Erythroblast (primary cell): ENCODE data around the gene UBR1.
"Not testable (repeated sequence)": the region's sequence is repeated elsewhere in the genome, so short reads cannot be mapped to it uniquely, and the experiment has no call there.

Experiments used
- DNase-seq, 2 experiments: peaks; one replicate each; lab custom pipeline; 2025; lab: John Stamatoyannopoulos, UW
- GATA1 ChIP-seq: IDR thresholded peaks from 2 replicates; pipeline ENCODE4 v1.6.1; 2011; ENCODE audit warnings: low read depth, mild to moderate bottlenecking, control low read depth, low read length, moderate library complexity
- POLR2A ChIP-seq: IDR thresholded peaks from 2 replicates; pipeline ENCODE4 v1.6.1; 2011; ENCODE audit warnings: mild to moderate bottlenecking, low read length

Gene UBR1

DNA sequence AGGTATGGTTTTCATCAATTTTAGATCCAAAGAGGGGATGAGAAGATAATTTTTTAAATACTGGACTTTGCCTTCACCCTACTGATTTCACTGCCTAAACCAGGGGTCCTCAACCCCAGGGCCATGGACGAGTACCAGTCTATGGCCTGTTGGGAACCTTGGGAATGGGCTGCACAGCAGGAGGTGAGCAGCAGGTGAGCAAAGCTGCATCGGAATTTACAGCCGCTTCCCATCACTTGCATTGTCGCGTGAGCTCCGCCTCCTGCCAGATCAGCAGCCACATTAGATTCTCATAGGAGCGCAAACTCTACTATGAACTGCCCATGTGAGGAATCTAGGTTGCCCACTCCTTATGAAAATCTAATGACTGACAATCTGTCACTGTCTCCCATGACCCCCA lies 109.0 kb downstream of the UBR1 start:
- TF ChIP-seq POLR2A, result no peak
- TF ChIP-seq GATA1, result no peak

DNA sequence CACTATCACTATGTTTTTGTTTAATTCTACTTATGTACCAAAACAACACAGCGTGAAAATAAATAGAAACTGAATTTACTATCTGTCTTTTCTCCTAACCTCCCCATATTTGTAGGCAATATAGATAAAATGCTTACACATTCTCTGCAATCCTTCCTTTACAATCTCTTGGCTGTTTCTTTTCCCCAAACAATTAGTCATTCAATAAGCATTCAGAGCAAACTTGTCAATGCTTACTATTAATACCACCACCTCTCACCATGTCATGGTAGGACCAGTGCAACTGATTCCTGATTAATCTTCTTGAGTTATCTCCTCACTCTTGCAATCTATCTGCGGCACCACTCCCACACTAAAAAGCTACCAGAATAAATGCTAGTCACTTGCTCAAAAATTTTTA lies 111.3 kb downstream of the UBR1 start:
- no peak for DNase-seq
- no peak for TF ChIP-seq GATA1
- TF ChIP-seq POLR2A, result no peak

More for the DNA sequence above, 109.0 kb downstream of the UBR1 start:
- no peak for DNase-seq

DNA sequence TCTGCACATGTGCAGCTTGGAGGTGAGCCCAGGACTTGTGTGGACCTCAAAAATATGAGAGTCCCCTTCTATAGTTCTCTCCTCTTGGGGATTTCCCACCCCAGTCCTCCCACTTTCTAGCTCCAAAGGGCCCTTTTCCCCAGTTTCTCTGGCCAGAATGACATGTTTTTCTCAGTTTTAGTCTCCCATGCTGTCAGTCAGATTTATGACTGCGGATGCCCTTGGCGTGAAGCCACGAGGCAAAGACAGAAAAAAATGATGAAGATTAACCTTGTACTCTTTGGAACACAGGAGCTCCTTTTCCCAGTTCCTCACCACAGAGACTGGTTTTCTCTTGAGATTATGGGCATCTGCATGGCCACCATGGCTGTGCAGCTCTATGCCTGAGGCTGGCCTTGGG lies 113.2 kb downstream of the UBR1 start:
- no peak for TF ChIP-seq POLR2A
- TF ChIP-seq GATA1, result no peak
- DNase-seq, result no peak

DNA sequence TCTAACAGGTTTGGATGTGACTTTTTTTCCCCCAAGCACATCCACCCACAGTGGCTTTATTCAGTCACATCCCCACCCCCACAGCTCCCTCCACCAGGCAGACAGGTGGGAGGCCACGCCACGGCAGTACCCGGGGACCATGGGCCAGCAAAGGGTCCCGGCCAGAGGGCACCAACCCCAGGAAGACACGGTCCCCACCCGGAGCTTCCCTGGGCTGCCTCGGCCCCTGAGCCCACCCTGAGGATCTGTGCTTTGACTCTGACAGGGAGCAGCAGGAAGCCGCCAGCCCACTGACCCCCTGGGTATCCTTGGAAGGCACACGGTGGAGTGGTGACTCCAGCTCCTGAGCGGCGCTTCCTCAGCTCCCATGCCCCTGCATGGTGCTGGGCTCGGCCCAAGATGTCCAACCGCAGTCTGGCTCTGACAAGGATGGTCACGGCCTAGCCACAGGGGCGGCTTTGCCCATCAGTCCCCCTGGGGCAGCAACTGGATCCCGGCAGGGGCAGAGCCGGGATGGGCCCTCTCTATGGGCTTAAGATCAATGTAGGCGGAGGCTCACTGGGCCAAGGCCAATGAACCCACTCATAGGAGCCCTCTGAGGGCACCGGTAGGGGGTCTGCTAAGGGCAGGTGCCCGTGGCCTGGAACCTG lies 119.0 kb downstream of the UBR1 start:
- TF ChIP-seq POLR2A (no peak), GATA1 (no peak)
- no peak for DNase-seq

DNA sequence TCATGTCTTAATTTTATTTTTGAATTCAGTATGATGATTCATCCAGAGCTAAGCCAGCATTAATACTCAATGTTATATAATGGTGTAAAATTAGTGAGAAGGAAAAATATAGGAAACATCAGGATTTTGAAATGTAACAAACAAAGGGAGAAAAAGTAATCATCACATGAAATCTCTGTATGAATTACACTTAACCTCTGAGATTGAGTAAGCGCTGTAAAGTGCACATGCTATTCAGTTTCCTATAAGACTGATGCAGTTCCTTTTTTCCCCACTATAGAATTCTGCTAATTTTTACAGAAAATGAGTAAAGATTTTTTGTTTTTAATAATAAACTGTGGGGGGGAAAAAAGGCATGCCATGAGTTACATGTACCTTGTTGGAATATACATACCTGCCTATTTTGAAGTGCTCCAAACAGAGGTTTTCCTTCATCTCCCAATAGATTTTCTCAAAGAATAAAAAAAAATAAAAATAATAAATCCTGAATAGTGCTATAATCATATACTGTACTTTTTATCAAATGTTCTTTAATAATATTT lies 121.3 kb downstream of the UBR1 start:
- no peak for DNase-seq
- TF ChIP-seq GATA1 (no peak), POLR2A (no peak)

DNA sequence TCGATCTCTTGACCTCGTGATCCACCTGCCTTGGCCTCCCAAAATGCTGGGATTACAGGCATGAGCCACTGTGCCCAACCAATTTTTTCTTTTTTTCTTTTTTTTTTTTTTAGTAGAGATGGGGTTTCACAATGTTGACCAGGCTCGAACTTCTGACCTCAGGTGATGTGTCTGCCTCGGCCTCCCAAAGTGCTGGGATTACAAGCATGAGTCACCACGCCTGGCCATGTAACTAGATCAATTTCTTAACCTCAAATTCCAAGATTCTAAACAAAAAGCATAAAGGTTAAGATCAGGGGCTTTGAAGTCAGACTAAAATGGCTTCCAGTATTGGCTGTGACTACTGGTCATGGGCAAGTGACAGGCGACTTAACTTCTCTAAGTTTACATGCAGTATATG lies 126.7 kb downstream of the UBR1 start:
- not testable (repeated sequence) for DNase-seq

DNA sequence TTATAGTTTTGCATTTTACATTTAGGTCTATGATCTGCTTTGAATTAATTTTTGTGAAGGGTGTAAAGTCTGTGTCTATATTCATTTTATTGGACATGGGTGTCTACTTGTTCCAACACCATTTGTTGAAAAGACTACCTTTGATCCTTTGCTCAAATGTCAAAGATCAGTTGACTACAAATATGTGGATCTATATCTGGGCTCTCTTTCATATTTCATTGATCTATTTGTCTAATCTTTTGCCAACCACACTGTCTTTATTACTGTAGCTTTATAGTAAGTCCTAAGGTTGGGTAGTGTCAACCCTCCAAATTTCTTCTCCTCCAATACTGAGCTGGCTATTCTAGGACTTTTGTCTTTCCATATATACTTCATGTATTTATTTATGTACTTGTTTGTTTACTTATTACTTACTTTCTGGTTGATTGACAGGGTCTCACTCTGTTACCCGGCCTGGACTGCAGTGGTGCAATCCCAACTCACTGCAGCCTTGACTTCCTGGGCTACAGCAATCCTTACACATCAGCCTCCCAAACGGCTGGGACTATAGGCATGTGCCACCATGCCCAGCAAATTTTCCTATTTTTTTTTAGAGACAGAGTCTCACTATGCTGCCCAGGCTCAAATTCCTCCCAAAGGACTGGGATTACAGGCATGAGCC lies 131.5 kb downstream of the UBR1 start:
- TF ChIP-seq GATA1, result no peak
- TF ChIP-seq POLR2A, result no peak
- no peak for DNase-seq

DNA sequence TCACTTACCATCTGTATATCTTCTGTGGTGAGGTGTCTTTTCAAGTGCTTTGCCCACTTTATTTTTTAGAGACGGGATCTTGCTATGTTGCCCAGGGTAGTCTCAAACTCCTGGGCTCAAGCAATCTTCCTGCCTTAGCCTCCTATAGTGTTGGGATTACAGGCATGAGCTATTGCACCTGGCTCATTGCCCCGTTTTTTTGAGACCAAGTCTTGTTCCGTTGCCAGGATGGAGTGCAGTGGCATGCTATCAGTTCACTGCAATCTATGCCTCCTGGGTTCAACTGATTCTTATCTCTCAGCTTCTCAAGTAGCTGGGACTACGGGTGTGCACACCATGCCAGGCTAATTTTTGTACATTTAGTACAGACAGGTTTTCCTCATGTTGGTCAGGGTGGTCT lies 132.7 kb downstream of the UBR1 start:
- no peak for DNase-seq
- TF ChIP-seq POLR2A, result no peak
- no peak for TF ChIP-seq GATA1

DNA sequence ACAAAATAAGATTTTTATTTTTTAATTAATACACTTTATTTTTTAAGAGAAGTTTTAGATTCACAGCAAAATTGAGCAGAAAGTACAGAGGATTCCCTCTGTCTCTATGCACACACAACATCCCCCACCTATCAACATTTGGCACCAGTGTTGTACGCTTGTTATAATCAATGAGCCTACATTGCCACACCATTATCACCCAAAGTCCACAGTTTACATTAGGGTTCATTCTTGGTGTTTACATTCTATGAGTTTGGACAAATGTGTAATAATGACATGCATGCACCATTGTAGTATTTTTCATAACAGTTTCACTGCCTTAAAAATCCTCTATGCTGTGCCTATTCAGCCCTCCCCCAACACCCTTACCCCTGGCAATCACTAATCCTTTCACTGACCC lies 134.0 kb downstream of the UBR1 start:
- TF ChIP-seq GATA1, result no peak
- TF ChIP-seq POLR2A, result no peak
- no peak for DNase-seq

DNA sequence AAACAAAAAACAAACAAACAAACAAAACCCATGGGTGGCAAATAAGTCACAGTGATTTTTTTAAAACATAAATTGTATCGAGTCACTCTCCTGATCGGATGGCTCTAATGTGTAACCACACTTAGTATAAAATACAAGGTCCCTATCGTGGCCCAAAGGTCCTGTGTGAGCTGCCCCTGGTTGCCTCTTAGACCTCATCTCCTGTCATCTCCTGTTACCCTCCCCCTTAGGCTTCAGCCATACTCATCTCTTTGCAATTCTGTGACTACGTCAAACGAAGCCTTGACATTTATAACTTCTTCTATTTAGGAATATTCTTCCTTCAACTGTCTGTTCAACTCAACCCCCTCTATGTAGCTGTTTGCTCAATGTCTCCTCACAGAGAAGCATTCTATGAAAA lies 141.4 kb downstream of the UBR1 start:
- TF ChIP-seq GATA1 (no peak), POLR2A (no peak)
- no peak for DNase-seq

DNA sequence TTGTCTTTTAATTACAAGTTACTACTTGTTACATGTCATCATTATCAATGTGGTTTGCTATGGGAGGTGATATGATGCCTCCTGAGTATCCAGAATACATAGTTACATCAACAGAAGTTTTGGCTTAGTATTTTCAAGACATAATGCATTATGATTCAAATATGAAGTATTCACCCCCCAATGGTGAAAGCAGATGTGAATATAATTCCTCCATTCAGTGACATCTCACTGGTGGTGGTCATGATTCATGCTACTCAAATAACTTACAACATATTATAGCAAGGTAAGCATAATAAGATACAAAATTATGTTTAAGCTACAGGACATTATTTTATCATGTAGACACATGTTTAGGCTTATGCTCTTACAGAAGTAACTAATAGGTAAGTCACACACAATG lies 150.3 kb downstream of the UBR1 start:
- no peak for TF ChIP-seq POLR2A
- no peak for TF ChIP-seq GATA1
- no peak for DNase-seq

DNA sequence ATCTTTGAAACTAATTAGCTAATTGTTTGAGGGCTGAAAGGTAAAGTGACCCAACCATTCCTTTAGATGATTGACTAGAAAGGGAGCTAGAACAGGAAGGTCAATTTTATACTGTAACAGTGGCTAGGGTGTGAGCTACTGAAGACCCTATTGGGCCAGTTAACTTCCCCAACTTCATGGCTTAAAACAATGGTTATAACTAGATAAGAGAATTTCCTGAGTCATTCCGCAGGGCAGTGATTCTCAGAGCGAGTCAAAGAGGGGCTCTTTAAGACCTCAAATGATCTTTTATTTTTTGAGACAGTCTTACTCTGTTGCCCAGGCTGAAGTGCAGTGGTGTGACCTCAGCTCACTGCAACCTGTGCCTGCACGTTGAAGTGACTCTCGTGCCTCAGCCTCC lies 151.5 kb downstream of the UBR1 start:
- no peak for TF ChIP-seq GATA1
- no peak for TF ChIP-seq POLR2A
- no peak for DNase-seq

DNA sequence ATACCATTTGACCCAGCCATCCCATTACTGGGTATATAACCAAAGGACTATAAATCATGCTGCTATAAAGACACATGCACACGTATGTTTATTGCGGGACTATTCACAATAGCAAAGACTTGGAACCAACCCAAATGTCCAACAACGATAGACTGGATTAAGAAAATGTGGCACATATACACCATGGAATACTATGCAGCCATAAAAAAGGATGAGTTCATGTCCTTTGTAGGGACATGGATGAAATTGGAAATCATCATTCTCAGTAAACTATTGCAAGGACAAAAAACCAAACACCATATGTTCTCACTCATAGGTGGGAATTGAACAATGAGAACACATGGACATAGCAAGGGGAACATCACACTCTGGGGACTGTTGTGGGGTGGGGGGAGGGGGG lies 156.9 kb downstream of the UBR1 start:
- DNase-seq, result not testable (repeated sequence)

DNA sequence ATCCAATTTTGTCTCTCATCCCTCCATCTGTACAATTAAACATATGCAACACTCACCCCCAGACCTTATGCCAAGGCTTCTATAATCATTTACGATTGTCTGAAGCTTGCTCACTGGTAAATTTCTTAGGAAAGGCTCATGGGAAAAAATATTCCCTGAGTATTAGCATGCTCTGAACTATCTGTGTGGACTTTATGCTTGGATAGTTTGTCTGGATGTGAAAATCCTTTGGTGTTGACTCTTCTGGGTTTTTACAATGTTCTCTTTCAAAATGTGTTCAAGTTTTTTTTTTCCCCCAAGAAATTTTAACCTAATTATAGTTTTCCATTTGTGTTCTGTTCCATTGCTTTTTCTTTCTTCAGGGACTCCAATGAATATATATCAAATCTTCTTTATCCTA lies 165.3 kb downstream of the UBR1 start:
- DNase-seq, result no peak

DNA sequence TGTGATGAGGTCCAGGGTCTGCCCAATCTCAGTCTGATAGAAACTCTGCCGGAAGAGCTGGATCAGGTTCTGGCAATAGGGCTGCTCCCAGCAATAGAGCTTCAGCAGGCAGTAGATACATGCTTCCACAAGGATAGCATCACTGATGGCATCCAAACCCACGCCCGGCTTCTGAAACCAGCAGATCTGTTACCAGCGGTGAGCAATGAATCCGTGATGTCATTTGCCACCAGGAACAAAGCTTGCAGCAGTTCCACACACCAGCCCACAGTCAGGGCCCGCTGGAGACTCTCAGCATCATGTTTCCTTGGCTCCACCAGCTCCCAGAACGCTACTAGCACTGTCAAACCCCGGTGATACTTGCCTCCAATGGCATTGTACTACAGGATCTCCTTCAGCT lies 166.0 kb downstream of the UBR1 start:
- DNase-seq, result no peak
- no peak for TF ChIP-seq POLR2A

More for the DNA sequence above, 165.3 kb downstream of the UBR1 start:
- TF ChIP-seq GATA1 (no peak), POLR2A (no peak)
